Smooth muscle cell of the brain vasculature (primary cell): ENCODE results near the gene STRIP1.

Experiments
- DNase-seq: peaks from one replicate; pipeline ENCODE4 v3.0.0-alpha.2; 2012; ENCODE audit warnings: low read depth, low spot score

The STRIP1 gene

GRCh38 chr1:110089561-110090275, 55.3 kb downstream of the STRIP1 start:
- no peak for DNase-seq

DNA sequence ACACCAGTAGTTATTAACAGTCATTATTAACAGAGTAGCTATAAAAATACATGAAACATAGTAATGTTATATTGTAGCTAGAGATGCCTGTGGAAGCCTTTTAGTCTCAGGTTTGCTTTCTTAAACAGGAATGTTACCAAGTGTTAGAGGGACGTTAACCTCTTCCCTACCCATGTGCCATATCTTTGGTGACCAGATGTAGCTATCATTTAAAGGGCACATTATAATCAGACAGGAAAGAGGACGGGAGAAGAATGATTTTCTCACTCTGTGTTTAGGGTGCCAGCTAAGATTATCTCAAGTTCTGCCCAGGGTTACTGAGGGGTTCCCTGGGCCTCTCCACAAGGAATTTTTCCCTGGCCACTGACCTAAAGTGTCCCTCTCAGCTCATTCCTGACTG, 57.0 kb downstream of the STRIP1 start:
- no peak for DNase-seq

DNA sequence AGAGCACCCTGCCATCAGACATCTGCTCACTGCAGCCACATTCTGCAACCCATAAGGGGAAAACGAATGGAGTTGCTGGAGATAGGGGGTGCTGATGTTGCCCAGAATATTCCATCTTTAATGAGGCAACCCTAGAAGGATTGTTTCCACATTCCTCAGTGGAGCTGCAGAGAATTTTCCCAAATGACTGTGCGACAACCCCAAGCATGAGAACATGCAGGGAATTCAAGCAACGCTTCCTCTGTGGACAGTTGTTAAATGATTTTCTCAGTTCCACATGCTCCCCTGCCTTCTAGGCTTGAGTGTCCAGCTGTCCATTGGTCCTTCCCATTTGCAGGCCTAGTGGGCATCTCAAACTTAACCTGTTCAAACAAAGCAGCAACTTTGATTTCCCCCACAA, 57.4 kb downstream of the STRIP1 start:
- DNase-seq, result no peak

DNA sequence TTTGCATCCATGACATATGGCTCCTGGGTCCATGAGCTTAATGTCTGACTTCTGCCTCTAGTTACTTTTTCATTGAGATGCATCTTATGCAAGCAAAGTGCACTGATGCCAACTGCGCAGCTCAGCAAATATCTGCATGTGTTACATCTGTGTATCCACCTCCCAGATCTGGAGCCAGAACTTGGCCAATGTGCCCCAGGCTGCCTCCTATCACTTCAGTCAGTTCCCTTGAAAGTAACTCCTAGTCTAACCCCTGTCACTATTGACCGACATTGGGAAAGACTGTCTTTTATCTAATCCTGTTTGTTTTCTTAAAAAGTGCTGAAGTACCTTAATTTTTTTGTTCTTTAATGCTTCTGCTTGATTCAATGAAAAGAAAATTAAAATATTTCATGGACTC, 58.6 kb downstream of the STRIP1 start:
- no peak for DNase-seq

- DNase-seq, result no peak
Measured at GRCh38 chr1:110094931-110095654, 60.7 kb downstream of the STRIP1 start.

- DNase-seq, result no peak
Measured at GRCh38 chr1:110097507-110098221, 63.2 kb downstream of the STRIP1 start.

DNA sequence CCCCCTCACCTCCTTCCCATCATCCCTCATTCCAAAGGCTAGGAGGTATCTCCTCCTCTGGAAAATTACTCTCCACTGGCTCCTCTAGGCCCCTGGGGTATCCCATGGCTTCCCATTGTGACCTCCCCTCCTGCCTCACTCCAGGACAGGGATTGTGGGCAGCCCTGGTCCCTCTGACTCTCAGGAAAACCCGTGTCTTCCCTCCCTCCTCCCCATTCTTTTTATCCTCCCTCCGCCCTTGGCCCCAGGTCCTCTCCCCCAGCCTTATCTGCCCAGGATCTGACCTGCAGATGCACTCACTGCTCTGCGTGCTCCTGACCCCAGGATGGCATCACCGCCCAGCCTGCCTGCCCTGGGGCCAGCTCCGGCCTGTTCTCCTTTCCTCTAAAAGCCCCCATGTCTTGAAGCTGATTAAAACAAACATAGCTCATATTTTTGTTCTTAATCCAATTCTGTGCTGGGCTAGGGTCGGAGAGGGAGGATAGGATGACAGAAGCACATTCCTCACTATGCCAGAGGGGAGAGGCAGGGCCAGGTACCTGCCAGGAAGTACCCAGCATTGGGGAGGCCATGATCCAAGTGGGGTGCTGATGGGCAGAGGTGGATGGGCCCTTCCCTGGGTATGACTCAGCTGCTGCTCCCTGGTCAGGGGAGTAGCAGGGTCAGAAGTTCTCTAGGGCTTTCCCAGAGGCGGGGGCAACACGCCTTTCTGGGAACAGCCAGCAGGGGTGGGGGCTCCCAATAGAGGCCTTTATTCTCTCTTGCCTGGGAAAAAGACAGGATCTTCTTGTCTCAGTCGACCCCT, 64.0 kb downstream of the STRIP1 start:
- DNase-seq, result no peak

- DNase-seq, result no peak
Measured at GRCh38 chr1:110100335-110100734, 65.9 kb downstream of the STRIP1 start.

- DNase-seq, result no peak
Measured at GRCh38 chr1:110102081-110102480, 67.7 kb downstream of the STRIP1 start.
